Activated CD4-positive, alpha-beta T cell treated with anti-CD3 and anti-CD28 coated beads, Interleukin-2, Interleukin-4, amounts not matched to agents 100 ng/mL and 50 ng/mL, durations not matched to agents 16 hours and 8 hours (primary cell): ENCODE measurements around the gene ATP1A2.

Source experiments
- DNase-seq: peaks from one replicate; pipeline ENCODE4 v3.0.0-alpha.2; 2020; ENCODE audit warnings: low spot score

Gene ATP1A2

GRCh38 chr1:160171980-160172379 is 56.4 kb downstream of the ATP1A2 start:
- no peak for DNase-seq

- no peak for DNase-seq
Observed at GRCh38 chr1:160177231-160177630, 61.7 kb downstream of the ATP1A2 start.

GRCh38 chr1:160177667-160178066 is 62.1 kb downstream of the ATP1A2 start:
- DNase-seq: no peak

- DNase-seq: no peak
Observed at GRCh38 chr1:160178731-160179130, 63.2 kb downstream of the ATP1A2 start.

- no peak for DNase-seq
Observed at GRCh38 chr1:160179336-160179735, 63.8 kb downstream of the ATP1A2 start.

- DNase-seq: no peak
Observed at GRCh38 chr1:160186246-160186645, 70.7 kb downstream of the ATP1A2 start.

- DNase-seq: no peak
Observed at GRCh38 chr1:160186729-160187128, 71.2 kb downstream of the ATP1A2 start.

GRCh38 chr1:160187407-160187806 is 71.8 kb downstream of the ATP1A2 start:
- no peak for DNase-seq

GRCh38 chr1:160188341-160188740 is 72.8 kb downstream of the ATP1A2 start:
- no peak for DNase-seq

GRCh38 chr1:160189649-160190625 is 74.4 kb downstream of the ATP1A2 start, which contains the start of gene CASQ1:
CASQ1 (plus strand) TSS chr1:160190575; CDS start chr1:160190752, 177 bp downstream.
- no peak for DNase-seq

GRCh38 chr1:160191756-160192155 is 76.2 kb downstream of the ATP1A2 start:
- DNase-seq: no peak

GRCh38 chr1:160192234-160192633 is 76.7 kb downstream of the ATP1A2 start:
- no peak for DNase-seq
